ENCODE data around the gene LCE6A. TPM values are rescaled to one million over a fixed set of nuclear protein-coding genes. Genes with fewer than 3 reads are reported as not detected.

The LCE6A gene
- total and polyA plus RNA-seq, 9 donors = not detected

- no peaks in the 10 kb centered on the region for H3K36me3 ChIP-seq
- no peaks in the 10 kb centered on the region for H3K27me3 ChIP-seq
- no peak overlapping the region for H3K27ac ChIP-seq
- no peaks in the 10 kb centered on the region for H3K9me3 ChIP-seq
- no peak for DNase-seq
- 91 to 95% (median 94%) methylated on average over 6 of the region's 6 CpGs for WGBS, 3 donors
- intact Hi-C loops (cut with DNase I) = loop anchor here in 1 of 4 donors (5.0 kb wide), 1 partner anchor 351 kb away; no protein-coding TSS in a partner anchor
- TF ChIP-seq EP300 (IDR thresholded peaks at IDR 0.05) = no peak
- TF ChIP-seq POLR2A (IDR thresholded peaks at IDR 0.05) = no peak
- no peak for TF ChIP-seq CTCF (IDR thresholded peaks at IDR 0.05)
- H3K4me3 ChIP-seq = no peak overlapping the region
- H3K4me1 ChIP-seq (ENCODE audit: insufficient read depth) = no peaks in the 10 kb centered on the region
Measured at GRCh38 chr1:152871731-152872126, 29.1 kb downstream of the LCE6A start.

DNA sequence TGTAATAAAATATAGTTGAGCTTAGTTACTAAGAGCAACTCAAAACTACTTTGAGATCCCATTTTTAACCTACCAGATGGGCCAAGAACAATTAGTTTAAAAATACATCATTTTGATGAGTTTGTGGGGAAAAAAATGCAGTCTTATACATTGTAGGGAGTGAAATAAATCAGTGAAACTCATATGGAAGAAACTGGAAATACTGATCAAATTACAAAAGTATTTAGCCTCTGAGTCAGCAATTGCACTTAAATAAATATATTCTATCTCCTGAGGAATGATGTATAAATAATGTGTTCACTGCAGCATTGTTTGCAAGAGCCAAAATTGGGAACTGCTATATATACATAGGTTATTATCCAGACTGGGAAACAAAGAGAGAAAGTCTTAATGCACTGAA is 30.8 kb downstream of the LCE6A start:
- intact Hi-C loops (cut with DNase I) = loop anchor here in 1 of 4 donors (5.0 kb wide), 1 partner anchor 349 kb away; no protein-coding TSS in a partner anchor
- no peaks in the 10 kb centered on the region for H3K4me1 ChIP-seq (ENCODE audit: insufficient read depth)
- TF ChIP-seq POLR2A (IDR thresholded peaks at IDR 0.05) = no peak
- TF ChIP-seq EP300 (IDR thresholded peaks at IDR 0.05) = no peak
- TF ChIP-seq CTCF (IDR thresholded peaks at IDR 0.05) = no peak
- no peak overlapping the region for H3K27ac ChIP-seq
- no peaks in the 10 kb centered on the region for H3K9me3 ChIP-seq
- H3K36me3 ChIP-seq = no peaks in the 10 kb centered on the region
- H3K27me3 ChIP-seq = no peaks in the 10 kb centered on the region
- no peak for DNase-seq
- H3K4me3 ChIP-seq = no peak overlapping the region

DNA sequence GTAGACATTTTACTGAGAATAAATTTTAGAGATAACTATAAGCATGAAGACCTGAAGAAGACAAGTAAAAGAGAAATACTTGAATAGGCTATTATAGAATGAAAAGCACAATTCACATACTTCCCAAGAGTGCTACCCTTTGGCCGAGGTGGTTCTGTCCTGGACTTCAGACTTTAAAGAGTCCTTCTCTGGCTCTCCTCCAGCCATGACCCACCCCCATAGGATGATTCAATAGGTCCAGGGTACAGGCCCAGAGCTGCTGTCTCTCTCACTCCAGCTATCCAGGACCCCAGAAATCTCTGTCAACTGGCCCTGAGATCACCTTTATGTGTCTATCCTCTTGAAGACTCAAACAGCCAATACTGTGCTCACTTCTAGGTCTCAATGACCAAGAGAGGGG is 34.2 kb downstream of the LCE6A start:
- H3K27me3 ChIP-seq = no peaks in the 10 kb centered on the region
- peaks cover 1% of the 10 kb centered on the region for H3K4me1 ChIP-seq (ENCODE audit: insufficient read depth)
- no peak overlapping the region for H3K27ac ChIP-seq
- H3K9me3 ChIP-seq = no peaks in the 10 kb centered on the region
- H3K36me3 ChIP-seq = no peaks in the 10 kb centered on the region
- TF ChIP-seq CTCF (IDR thresholded peaks at IDR 0.05) (no peak), POLR2A (IDR thresholded peaks at IDR 0.05) (no peak), EP300 (IDR thresholded peaks at IDR 0.05) (no peak)
- no peak for DNase-seq
- intact Hi-C loops (cut with DNase I) = no loop called here
- WGBS, 3 donors = 88 to 93% (median 91%) methylated on average over 1 of the region's 1 CpG
- H3K4me3 ChIP-seq = no peak overlapping the region

DNA sequence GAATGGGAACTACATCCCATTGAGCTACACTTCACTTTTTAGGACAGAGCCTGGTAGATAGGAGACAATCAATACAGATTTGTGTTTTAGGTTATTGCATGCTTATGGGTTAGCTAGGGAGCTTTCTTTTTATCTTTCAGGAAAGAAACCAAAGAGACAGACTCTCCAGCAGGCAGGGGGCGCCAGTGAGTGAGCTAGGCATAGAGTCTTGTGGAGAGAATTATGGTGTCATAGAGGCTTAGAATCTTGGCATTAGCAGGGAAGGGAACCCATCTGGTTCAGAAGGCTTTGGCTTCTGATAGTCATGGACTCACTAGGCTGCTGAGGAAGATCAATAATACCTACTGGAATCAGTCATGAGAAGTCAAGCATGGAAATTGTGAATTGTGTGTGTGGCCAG is 35.4 kb downstream of the LCE6A start, which contains the start of gene SMCP:
TSS of gene SMCP (plus strand) at position 281 of the 400 bp plus-strand sequence. CDS start 6,101 bp downstream, outside the sequence.
- H3K27ac ChIP-seq = no peak within 1 kb of the TSS
- peaks cover 1% of the 10 kb centered on the region for H3K4me1 ChIP-seq (ENCODE audit: insufficient read depth)
- TF ChIP-seq CTCF (IDR thresholded peaks at IDR 0.05) (no peak), POLR2A (IDR thresholded peaks at IDR 0.05) (no peak), EP300 (IDR thresholded peaks at IDR 0.05) (no peak)
- H3K4me3 ChIP-seq = no peak within 1 kb of the TSS
- H3K36me3 ChIP-seq = no peaks in the 10 kb centered on the region
- DNase-seq = no peak
- no peaks in the 10 kb centered on the region for H3K27me3 ChIP-seq
- intact Hi-C loops (cut with DNase I) = no loop called here
- WGBS, 3 donors = 17 to 27% (median 22%) methylated on average over 1 of the region's 1 CpG
- H3K9me3 ChIP-seq = no peaks in the 10 kb centered on the region
